HG02840 (cell line): Measurements from ENCODE around the gene C4B.
"Not testable (repeated sequence)": the region's sequence is repeated elsewhere in the genome, so short reads cannot be mapped to it uniquely, and the experiment has no call there.

Source experiments
- ATAC-seq: cut with Tn5 transposase; IDR thresholded peaks from one replicate; pipeline ENCODE4 v1.9.1; 2021; ENCODE audit warnings: mild to moderate bottlenecking, moderate library complexity, moderate number of reproducible peaks; ENCODE audit not compliant: unreplicated experiment, low FRiP score

The C4B gene

GRCh38 chr6:31980195-31980876, 34.3 kb upstream of the C4B start:
- ATAC-seq = not testable (repeated sequence)

- not testable (repeated sequence) for ATAC-seq
Measured at GRCh38 chr6:31980998-31981397, 33.6 kb upstream of the C4B start.

- not testable (repeated sequence) for ATAC-seq
Measured at GRCh38 chr6:31981744-31982143, 32.9 kb upstream of the C4B start, which contains the start of gene C4A. Gene C4A, plus strand, starts transcription at chr6:31982057. Its CDS starts 51 bp downstream, at chr6:31982108.

GRCh38 chr6:31989363-31989762, 25.2 kb upstream of the C4B start:
- not testable (repeated sequence) for ATAC-seq

GRCh38 chr6:31994421-31994820, 20.2 kb upstream of the C4B start:
- not testable (repeated sequence) for ATAC-seq

- ATAC-seq = not testable (repeated sequence)
Measured at GRCh38 chr6:31996385-31996784, 18.2 kb upstream of the C4B start.

GRCh38 chr6:32002546-32003268, 11.9 kb upstream of the C4B start:
- not testable (repeated sequence) for ATAC-seq

- ATAC-seq = not testable (repeated sequence)
Measured at GRCh38 chr6:32003301-32003700, 11.3 kb upstream of the C4B start.

GRCh38 chr6:32004393-32004792, 10.2 kb upstream of the C4B start:
- ATAC-seq = not testable (repeated sequence)

GRCh38 chr6:32004864-32005537, 9.6 kb upstream of the C4B start:
- not testable (repeated sequence) for ATAC-seq

- ATAC-seq = not testable (repeated sequence)
Measured at GRCh38 chr6:32005538-32005880, 9.1 kb upstream of the C4B start.

GRCh38 chr6:32005991-32006529, 8.5 kb upstream of the C4B start:
- not testable (repeated sequence) for ATAC-seq

- ATAC-seq = not testable (repeated sequence)
Measured at GRCh38 chr6:32007086-32007485, 7.5 kb upstream of the C4B start.

- ATAC-seq = not testable (repeated sequence)
Measured at GRCh38 chr6:32008037-32008436, 6.6 kb upstream of the C4B start.

- not testable (repeated sequence) for ATAC-seq
Measured at GRCh38 chr6:32008616-32009015, 6.0 kb upstream of the C4B start.

GRCh38 chr6:32009537-32009936, 5.1 kb upstream of the C4B start:
- not testable (repeated sequence) for ATAC-seq

- ATAC-seq = not testable (repeated sequence)
Measured at GRCh38 chr6:32010856-32011530, 3.6 kb upstream of the C4B start.

GRCh38 chr6:32012941-32013617, 1.5 kb upstream of the C4B start:
- ATAC-seq = not testable (repeated sequence)

- not testable (repeated sequence) for ATAC-seq
Measured at GRCh38 chr6:32013738-32014137, 857 bp upstream of the C4B start.

GRCh38 chr6:32022100-32022499, 7.5 kb downstream of the C4B start:
- not testable (repeated sequence) for ATAC-seq
